CD4-positive, alpha-beta T cell treated with Interleukin-4 for 1 hour (primary cell): ENCODE measurements around the gene GABRB3.

Source experiments
- DNase-seq, 2 donors: peaks; one replicate each; pipeline ENCODE4 v3.0.0-alpha.2; 2020 to 2022

Gene GABRB3

DNA sequence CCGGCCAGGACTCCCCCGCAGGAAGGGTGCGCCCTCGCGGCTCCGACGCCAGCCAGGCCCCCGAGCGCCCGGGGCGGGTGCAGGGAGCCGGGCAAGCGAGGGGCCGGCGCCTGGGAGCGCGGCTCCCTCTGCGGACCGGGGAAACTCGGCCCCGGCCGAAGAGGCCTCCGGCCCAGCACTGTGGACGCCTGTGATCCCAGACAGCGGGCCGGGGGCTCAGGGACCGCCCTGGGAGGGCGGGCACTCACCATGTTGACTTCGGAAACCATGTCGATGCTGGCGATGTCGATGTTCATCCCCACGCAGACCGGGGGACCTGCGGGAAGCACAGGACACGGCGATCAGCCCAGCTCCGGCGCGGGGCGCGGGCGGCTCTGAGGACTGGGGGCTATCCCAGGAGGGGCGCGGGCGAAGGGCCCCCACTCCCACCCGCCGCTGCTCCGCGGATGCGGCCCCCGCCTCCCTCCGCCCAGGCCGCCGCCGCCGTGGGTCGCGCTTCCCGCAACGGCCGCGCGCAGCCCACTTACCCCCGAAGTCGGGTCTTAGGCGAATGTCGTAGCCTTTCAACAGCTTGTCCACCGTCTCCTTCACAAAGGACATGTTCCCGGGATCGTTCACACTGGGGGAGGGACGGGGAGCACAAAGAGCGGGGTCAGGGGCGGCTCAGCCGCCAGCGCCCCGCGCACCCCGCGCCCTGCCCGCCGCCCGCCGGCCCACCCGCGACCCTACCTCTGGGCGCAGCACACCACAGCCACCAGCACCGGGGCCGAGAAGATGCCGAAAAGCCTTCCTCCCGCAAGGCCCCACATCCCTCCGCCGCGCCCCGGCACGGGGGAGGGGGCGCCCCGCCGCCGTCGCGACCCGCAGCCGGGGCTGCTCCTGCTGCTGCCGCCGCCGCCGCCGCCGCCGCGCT is at the start of gene GABRB3:
Gene GABRB3, minus strand, starts transcription at position 913 of the 913 bp plus-strand sequence.
- no peak for DNase-seq

DNA sequence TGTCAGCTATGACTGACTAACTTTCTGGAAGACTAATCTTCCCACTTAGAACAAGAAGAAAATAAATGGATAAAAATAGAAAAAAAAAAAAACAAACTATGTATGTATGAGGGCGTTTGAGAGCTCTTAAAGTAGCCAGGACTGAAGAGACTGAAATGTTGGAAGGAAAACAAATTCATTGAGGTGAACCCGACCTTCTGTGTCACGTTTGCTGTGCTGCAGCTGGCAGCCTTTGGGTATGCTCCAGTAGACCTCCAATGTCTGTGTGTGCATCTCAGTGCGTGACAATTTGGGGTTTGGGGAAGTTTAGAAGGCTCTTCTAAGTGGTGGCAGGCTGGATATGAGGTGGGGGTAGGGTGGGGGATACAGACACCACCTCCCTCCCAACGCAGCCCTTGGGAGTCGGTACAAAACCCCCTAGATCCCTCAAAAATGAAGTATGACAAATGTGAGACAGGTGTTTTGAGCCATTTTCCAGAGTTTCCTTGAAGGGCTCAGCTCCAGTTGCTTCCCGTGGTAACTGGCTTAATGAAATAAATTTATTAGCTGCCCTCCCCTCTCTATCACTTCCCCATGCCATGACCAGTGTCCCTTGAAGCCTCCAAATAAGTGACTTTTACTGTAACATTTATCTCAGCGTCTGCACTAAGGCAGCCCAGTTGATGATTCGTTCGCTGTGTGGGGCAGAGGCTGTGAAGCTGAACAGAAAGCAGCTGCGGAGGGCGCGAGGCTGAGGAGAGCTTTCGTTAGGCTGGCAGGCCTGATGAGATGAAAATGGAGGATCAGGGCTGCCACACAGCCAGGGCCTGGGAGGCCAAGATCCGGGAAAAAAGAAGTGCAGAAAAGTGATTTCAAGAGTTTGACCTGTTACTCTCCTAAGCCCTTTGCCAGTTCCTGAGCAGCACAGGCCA is 34.9 kb upstream of the GABRB3 start:
- no peak for DNase-seq

DNA sequence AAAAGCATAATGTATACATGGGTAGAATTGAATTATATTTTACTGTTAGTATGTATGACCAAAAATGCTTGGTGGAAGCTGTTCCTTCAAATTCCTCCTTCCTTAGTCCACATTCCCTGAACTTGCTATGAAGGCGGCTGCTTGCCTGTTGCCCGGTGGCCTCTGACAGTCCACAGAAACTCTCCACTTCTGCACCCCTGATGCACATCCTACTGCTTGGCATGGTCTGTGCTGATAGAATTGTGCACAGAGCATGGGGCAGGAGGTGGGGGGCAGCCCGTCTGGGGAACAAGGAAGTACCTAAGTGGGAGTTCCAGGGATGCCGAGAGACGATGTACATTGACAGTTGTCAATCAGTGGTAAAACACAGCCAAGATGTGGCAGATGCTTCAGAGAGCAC is 33.7 kb upstream of the GABRB3 start:
- DNase-seq, result no peak

DNA sequence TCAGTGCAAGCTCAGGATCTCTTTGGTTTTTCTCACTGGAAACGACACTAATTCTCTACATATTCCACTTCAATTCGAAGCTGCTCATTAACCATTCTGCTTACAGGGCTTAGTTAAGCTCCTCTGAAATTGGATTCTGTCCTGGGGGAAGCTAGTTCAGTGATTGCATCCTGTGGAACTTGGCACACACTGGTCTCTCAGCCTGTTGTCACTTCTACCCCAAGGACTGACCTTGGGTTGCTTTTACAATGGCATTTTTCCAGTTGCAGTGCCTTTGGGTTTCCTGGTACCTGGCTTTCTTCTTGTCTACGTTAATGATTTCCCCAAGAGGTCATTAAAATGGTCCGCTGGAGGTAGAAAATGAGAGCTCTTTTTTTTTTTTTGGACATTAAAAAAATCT is 33.3 kb upstream of the GABRB3 start:
- no peak for DNase-seq

DNA sequence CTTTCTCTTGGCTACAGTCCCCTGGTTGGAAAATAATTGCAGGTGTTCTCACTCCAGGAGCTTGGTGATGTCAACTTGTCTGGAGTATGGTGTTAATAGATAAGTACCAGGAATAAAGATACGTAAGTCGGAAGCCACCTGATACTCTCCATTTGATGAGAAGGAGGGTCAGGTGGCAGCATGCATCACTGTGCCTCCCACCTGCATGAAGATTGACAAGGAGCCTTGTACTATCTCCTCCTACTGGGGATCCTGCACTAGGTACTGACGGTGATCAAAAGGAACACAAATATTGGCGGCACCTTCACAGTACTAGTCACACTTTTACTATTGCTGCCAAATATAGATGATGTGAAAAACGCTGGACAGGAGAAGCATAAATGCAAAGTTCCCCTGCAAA is 32.6 kb upstream of the GABRB3 start:
- no peak for DNase-seq

DNA sequence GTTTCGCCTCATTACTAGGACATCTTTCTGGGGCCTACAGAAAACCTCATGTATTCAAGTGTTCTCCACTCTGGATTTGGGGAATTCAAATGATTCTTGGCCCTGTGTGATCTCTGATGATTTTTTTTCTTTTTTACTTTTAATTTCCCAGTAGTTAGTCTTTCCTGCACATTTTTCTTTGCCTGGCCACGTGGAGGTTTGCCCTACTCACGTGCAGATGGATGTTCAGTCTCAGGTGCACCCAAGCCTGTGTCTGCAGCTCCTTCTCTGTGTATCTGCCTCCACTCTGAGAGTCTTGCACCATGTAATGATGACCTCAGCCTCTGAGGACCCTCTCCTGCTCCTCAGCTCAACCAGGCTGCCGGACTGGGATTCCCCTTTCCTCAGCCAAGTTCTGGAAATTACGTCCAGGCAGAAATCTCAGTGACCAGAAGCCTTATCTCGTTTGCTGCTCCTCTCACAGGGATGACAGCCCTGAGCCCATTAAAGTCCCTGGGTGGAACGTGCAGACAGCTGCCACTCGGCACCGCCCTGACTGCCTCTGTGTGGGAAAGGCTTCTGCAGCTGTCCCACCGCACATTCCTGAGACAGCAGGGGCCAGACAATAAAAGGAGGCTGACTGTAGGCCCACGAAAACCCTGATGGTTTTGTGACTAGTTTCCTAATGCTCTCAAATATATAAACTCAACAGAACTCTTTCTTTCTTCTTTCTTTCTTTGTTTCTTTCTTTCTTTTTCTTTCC is 31.4 kb upstream of the GABRB3 start:
- DNase-seq, result no peak

DNA sequence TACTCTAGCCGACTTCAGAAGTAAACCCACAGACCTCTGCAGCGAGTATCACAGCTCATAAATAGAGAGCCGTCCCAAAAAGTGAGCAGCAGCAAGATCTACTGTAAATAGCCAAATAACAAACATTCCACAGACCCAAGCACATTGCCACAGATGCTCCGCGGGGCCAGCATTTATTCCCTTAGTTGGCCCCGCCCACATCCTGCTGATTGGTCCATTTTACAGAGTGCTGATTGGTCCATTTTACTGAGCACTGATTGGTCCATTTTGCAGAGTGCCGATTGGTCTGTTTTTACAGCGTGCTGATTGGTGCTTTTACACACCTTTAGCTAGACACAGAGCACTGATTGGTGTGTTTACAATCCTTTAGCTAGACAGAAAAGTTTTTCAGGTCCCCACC is 17.3 kb upstream of the GABRB3 start:
- DNase-seq, result no peak

DNA sequence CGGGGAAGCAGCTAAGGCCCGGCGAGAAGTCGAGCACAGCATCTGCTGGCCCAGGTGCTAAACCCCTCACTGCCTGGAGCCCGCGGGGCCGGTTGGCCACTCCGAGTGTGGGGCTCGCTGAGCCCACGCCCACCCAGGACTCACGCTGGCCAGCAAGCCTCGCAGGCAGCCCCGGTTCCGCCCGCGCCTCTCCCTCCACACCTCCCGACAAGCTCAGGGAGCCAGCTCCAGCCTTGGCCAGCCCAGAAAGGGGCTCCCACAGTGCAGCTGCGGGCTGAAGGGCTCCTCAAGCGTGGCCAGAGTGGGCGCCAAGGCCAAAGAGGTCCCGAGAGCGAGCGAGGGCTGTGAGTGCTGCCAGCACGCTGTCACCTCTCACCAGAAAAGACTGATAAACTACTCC is 8.9 kb upstream of the GABRB3 start:
- DNase-seq, result no peak

DNA sequence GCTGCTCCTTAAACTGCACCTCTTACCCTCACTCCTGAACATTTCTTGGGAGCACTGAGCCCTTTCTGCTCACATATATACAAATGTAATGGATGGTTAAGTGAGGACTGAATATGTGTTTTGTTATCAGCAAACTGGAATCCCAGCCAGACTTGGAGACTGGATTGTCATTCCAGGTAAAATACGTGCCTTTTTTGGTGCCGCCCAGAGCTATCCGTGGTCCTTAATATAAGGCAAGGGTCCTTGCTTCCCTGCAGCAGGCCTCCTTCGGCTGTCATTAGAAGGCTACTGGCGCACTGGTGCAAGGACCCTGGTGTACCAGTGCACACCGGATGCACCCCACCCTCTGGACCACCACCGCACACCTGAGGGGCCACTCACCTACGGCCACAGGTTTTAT is 1.1 kb upstream of the GABRB3 start:
- no peak for DNase-seq

DNA sequence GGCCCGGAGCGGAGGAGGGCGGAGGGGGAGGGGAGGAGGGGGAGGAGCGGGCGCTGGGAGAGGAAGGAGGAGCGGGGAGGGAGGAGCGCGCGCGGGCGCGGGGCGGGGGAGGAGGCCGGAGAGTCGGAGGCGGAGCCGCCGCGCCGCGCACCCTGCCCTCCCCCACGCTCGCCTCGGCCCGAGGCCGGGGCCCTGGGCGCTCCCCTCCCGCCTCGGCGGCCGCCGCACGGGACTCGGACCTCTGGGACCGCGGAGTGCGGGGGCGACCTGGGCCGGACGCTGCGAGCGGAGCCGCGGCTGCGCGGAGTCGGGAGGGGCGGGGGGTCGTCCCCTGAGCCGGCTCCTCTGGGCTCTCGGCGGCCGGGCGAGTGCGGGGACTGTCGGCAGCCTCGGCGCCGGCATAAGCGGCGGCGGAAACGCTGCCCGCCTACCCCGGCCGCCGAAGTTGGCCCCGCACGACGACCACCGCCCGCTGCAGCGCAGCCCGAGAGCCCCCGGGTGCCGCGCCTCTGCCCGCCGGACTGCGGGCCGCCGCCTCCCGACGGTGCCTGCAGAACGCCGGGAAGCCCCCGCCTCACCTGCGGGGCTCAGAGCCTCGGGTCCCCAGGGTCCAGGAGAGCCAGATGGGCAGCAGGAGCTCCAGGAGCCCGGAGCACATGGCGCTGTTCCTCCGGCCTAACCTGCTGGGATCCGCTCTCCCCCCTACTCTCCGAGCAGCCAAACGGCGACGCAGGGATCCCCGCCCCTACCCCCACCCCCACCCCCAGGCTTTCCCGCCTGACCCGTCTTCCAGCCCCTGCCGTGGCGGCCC is 406 bp upstream of the GABRB3 start:
- DNase-seq, result no peak

DNA sequence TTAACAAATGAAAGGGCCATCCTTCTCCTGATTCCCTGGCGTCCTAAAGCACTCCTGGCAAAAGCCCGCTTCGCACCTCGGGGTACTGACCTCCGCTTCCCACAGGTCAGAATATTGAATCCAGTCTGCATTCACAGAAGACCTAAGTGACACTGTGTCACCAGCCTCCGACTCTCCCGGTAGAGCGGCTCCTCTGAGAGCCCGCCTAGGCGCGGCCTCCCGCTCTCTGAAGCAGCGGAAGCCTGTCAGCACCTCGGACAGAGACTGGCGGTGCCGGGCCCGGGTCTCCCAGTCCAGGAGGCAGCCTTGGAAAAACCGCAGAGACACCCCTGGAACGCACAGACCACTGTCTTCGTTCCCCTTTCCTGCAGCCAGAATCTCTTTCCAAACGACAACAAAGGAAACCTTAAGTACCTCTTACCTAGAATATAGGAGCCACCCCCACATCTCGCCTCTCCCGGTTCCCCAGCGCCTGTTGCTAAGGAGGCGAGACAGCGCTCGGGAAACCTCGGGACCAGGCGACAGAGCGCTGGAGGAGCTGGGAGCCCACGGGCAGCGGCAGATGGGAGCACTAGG is 1.2 kb downstream of the GABRB3 start:
- DNase-seq, result no peak

DNA sequence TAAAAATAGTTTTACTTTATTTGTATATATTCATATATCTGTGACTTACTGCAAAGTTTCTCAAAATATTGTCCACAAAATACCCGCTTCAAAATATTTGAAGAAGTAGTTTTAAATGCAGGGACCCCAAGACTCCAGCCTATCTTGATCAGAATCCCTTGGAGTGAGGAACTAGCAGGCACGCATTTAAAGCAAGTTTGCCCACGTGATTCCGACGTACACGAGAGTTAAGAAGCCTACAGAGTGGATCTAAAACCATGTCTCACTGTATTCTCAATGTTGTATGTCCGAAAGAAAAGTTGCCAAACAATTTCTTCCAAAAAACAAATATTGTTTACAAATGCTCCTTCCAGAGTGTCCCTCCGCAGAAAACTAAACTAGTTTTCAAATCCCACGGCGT is 1.7 kb downstream of the GABRB3 start:
- DNase-seq, result no peak

DNA sequence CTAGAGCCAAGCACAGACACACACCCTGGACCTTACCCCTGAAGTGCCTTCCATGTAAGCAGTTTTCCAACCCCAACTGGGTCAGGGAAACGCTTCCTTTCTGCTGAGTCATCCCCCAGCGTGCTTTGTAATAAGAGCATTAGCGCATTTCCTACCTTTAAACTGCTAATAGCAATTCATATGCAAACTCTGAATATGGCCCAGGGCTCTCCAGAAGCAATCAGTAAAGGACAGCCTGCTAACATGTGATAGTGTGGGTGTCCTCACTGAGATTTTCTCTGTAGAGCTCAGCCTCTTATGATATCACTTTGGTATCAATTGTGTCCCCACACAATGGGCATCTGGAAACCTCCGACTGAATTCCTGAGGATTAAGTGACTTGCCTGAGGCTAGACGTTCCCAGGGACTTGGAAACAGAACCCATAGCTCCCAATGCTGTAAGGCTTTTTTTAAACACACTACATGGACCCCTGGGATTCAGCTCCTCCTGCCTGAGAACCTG is 5.6 kb downstream of the GABRB3 start:
- no peak for DNase-seq

DNA sequence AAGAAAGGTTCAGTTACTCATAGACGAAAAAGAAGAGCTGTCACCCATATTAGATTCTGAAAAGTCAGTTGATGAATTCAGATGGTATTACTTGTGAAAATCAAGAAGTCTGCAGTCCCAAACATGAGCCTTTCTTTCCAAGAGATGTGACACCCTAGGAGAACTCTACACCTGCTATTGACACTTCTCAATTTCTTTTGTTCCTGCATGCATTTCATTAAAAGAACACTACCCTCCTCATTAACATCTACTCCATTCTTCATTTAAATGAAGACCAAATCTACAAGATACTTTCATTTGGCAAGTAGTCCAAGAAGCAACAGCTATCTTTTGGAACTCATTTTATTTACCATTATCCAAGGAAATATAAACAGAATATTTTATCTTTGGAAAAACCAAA is 6.6 kb downstream of the GABRB3 start:
- no peak for DNase-seq

DNA sequence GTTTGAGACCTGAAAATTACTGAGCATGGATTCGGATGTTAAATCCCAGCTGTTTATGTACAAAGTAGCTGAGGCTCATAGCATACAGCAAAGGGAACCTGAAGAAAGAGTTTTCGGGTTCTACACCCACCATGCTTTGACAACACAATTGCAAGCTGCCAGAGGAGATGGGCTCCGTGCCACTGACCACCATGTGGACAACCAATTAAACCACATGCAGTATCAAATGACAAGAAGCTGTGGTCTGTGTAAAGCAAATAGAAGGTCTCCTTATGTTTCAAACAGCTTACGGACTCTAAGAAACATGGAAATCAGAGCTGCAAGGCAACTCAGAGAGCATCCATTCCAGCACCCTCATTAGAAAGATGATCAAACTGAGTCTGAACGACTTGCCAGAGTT is 12.9 kb downstream of the GABRB3 start:
- DNase-seq, result no peak

DNA sequence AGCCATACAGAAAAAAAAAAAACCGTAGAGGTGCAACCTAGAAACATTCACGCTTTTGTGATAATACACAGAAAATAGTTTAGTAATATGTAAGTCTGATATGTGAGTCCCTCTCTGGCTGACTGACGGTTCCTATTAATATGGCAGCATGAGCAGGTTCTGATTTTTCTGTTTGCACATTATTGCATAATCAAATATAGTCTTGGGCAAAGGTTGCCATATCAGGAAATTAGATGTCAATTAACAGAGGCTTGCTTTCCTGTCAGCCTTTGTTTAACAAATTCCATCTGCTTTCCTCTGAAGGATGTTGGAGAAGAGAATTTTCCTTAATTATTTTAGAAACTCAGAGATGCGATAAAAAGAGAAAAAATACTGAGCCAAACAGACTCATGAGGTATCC is 14.8 kb downstream of the GABRB3 start:
- no peak for DNase-seq

DNA sequence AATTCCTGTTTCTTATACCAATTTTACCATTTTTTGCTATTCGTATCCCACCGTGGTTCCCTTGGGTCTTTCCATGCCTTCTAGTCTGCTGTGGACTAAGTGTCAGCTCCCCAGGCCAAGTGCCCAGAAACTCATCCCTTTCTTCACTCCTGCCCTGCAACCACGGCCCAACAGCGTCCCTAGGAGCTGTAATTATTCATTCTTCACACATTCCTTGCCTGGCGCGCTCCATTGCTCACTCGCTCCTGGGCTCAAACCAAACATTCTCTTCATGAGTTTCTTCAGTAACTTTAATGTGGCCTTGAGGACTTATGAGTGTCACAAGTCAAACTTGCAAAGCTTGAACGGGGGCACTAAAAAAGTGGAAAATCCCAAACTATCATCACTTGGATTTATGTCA is 15.7 kb downstream of the GABRB3 start:
- DNase-seq, result no peak

DNA sequence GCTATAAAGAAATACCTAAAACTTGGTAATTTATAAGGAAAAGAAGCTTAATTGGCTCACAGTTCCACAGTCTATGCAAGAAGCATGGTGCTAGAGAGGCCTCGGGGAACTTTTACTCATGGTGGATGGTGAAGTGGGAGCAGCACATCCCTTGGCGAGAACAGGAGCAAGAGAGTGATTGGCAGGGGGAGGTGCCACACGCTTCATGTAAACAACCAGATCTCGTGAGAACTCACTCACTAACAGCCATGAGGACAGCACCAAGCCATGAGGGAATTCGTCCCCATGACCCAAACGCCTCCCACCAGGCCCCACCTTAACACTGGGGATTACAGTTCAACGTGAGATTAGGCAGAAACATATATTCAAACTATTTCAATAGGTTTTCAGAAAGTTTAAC is 28.0 kb downstream of the GABRB3 start:
- DNase-seq, result no peak

DNA sequence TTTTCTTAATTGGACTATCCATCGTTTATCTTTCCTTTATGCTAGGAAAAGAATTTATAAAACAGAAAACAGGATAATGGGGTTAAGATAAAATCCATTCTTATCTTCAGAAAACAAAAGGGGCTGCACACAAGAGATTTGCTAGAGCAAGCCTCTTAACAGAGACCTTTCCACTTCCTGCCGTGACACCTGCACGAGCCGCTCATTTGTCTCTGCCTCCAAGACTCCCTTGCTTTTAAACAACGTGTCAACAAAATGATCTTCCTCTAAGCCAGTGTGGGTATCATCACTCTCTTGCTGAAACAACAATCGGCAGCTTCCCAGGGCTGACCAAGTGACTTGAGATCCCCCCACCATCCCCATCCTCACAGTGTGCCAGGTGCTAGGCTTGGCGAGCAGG is 33.1 kb downstream of the GABRB3 start:
- DNase-seq, result no peak

DNA sequence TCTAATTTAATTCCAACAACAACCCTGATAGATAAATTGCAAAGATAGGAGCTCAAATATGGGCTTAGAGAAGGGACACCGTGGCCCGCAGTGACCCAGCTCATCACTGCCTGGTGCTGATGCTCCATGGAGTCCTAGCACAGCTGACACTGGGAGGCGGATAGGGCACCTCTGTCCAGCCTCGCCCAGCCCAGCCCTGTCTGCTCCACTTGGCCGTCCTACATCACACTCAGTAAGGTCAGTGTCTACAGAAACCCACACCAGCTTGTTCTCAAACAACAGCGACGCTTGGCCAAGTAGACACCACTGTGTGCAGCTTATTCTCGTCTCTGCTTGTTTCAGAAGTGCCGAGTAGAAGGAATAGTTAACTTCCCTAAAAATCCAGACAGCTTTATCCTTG is 33.9 kb downstream of the GABRB3 start:
- DNase-seq, result no peak

DNA sequence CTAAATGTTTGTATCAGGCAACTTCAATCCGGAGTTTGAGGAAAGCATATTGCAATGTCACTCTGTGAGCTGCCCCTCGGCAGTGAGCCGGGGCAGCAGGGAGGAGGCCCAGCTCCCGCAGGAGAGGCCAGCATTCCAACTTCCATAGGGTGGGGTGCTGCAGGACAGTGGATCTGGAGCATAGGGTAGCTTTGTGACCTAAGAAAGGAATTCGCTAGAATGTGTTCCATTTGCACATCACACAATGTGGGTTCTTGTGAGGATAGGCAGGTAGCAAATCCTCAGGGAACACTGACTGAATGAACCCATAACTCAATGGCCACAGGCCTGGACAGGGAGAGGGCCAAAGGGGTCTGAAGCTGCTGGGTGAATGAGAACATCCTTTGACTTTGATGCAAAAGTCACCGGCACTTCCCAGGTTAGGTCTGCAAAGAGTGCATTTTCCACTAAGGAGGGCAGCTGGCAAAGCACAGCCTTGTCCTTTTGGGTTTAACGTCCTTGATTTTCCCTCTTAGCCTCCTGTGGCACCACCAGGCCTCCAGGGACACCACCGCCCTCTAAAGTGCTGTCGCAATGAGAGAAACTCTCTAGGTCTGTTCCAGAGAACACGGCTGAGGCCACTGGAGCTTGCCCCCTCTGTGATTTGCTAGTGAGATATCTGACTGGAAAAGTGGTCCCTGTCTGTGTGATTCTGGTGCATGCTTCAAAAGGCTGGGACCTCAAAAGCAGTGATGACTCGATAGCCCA is 36.2 kb downstream of the GABRB3 start:
- DNase-seq, result no peak
